Astrocyte of the cerebellum (primary cell): ENCODE measurements around the gene ALKBH3.

Experiments
- DNase-seq: peaks from one replicate; pipeline ENCODE4 v3.0.0-alpha.2; 2011; ENCODE audit warnings: low read depth
- H3K4me3 ChIP-seq: 2 replicates; pipeline ENCODE4 v1.5.1; 2011; ENCODE audit warnings: mild to moderate bottlenecking, low read depth, low read length, moderate library complexity
- CTCF ChIP-seq: IDR thresholded peaks from 2 replicates; pipeline ENCODE4 v1.5.1; 2012; ENCODE audit warnings: low read length, low read depth, moderate library complexity, mild to moderate bottlenecking; ENCODE audit errors: missing control alignments
- in situ Hi-C: cut with HindIII; loops from 2 replicates; pipeline ENCODE4 v1.10.0; 2017; ENCODE audit warnings: low sequenced_read_pairs

ALKBH3 gene

GRCh38 chr11:43901551-43901950 lies 20.9 kb downstream of the ALKBH3 start:
- in situ Hi-C loops = no loop called here
- H3K4me3 ChIP-seq = no peak overlapping the region
- no peak for TF ChIP-seq CTCF
- no peak for DNase-seq

GRCh38 chr11:43903078-43903477 lies 22.4 kb downstream of the ALKBH3 start:
- in situ Hi-C loops = no loop called here
- H3K4me3 ChIP-seq = no peak overlapping the region
- no peak for TF ChIP-seq CTCF
- DNase-seq = no peak

GRCh38 chr11:43903969-43904368 lies 23.3 kb downstream of the ALKBH3 start:
- no peak for TF ChIP-seq CTCF
- in situ Hi-C loops = no loop called here
- no peak overlapping the region for H3K4me3 ChIP-seq
- no peak for DNase-seq

GRCh38 chr11:43904742-43905535 lies 24.3 kb downstream of the ALKBH3 start:
- DNase-seq = no peak
- H3K4me3 ChIP-seq = no peak overlapping the region
- no peak for TF ChIP-seq CTCF
- in situ Hi-C loops = loop anchor here (5.0 kb wide), 1 partner anchor 137 kb away; no protein-coding TSS in a partner anchor

GRCh38 chr11:43905813-43906241 lies 25.2 kb downstream of the ALKBH3 start:
- no peak for TF ChIP-seq CTCF
- no peak for DNase-seq
- in situ Hi-C loops = loop anchor here (5.0 kb wide), 1 partner anchor 136 kb away; no protein-coding TSS in a partner anchor
- H3K4me3 ChIP-seq = no peak overlapping the region

GRCh38 chr11:43907028-43907975 lies 26.7 kb downstream of the ALKBH3 start:
- no peak for DNase-seq
- TF ChIP-seq CTCF = no peak
- in situ Hi-C loops = loop anchor here (5.0 kb wide), 1 partner anchor 135 kb away; no protein-coding TSS in a partner anchor
- no peak overlapping the region for H3K4me3 ChIP-seq
